ENCODE measurements around the gene C1QTNF1. TPM values are rescaled to one million over a fixed set of nuclear protein-coding genes. Genes with fewer than 3 reads are reported as not detected.
A peak's percentile ranks its signal among the peaks of the same experiment; 100 is the strongest.

The C1QTNF1 gene
- total RNA-seq, 4 donors from 2014 or later = 6.3 to 20.6 (median 14.3) TPM

GRCh38 chr17:78991017-78991738 lies 32.8 kb upstream of the C1QTNF1 start:
- no peaks in the 10 kb centered on the region for H3K27me3 ChIP-seq
- peak in 2 of 3 donors; percentile 42 to 43 for DNase-seq

GRCh38 chr17:78991906-78992532 lies 31.9 kb upstream of the C1QTNF1 start:
- peak in 2 of 3 donors; percentile 34 to 39 for DNase-seq
- no peak for TF ChIP-seq CTCF (IDR thresholded peaks at IDR 0.05)
- no peak for TF ChIP-seq POLR2A (IDR thresholded peaks at IDR 0.05)
- Histone ChIP-seq H3K4me1 (peaks cover 0 to 43% (median 0%) of the 10 kb centered on the region in 4 donors), H3K27me3 (no peaks in the 10 kb centered on the region), H3K9me3 (no peaks in the 10 kb centered on the region), H3K27ac (no peak overlapping the region), H3K4me3 (no peak overlapping the region), H3K36me3 (peaks cover 0 to 53% (median 6%) of the 10 kb centered on the region in 3 donors)

More at GRCh38 chr17:78991017-78991738, 32.8 kb upstream of the C1QTNF1 start:
- TF ChIP-seq POLR2A (IDR thresholded peaks at IDR 0.05) (no peak), CTCF (IDR thresholded peaks at IDR 0.05) (no peak)
- Histone ChIP-seq H3K4me3 (no peak overlapping the region), H3K4me1 (peaks cover 0 to 48% (median 0%) of the 10 kb centered on the region in 4 donors), H3K27ac (no peak overlapping the region), H3K36me3 (peaks cover 0 to 45% (median 6%) of the 10 kb centered on the region in 3 donors), H3K9me3 (no peaks in the 10 kb centered on the region)

GRCh38 chr17:78992542-78993212 lies 31.3 kb upstream of the C1QTNF1 start:
- peaks cover 0 to 44% (median 0%) of the 10 kb centered on the region in 4 donors for H3K4me1 ChIP-seq
- DNase-seq = peak in 1 of 3 donors; percentile 34

GRCh38 chr17:78993241-78993956 lies 30.6 kb upstream of the C1QTNF1 start:
- Histone ChIP-seq H3K27me3 (no peaks in the 10 kb centered on the region), H3K27ac (peak overlapping the region in 1 of 4 donors; percentile 19), H3K36me3 (peaks cover 0 to 61% (median 6%) of the 10 kb centered on the region in 3 donors), H3K4me3 (no peak overlapping the region), H3K9me3 (no peaks in the 10 kb centered on the region), H3K4me1 (peaks cover 0 to 43% (median 0%) of the 10 kb centered on the region in 4 donors)
- DNase-seq = peak; percentile 49 to 79 (median 73)
- TF ChIP-seq POLR2A (IDR thresholded peaks at IDR 0.05) (no peak), CTCF (IDR thresholded peaks at IDR 0.05) (peak; percentile 43 to 77 (median 72))

More at GRCh38 chr17:78992542-78993212, 31.3 kb upstream of the C1QTNF1 start:
- H3K27me3 ChIP-seq = no peaks in the 10 kb centered on the region
- peaks cover 0 to 60% (median 6%) of the 10 kb centered on the region in 3 donors for H3K36me3 ChIP-seq
- no peak for TF ChIP-seq CTCF (IDR thresholded peaks at IDR 0.05)
- TF ChIP-seq POLR2A (IDR thresholded peaks at IDR 0.05) = no peak
- H3K4me3 ChIP-seq = no peak overlapping the region
- no peaks in the 10 kb centered on the region for H3K9me3 ChIP-seq
- H3K27ac ChIP-seq = no peak overlapping the region

Data from Peyer's patch (tissue), 4 donors.